ENCODE data around the gene B3GALNT2. TPM values are rescaled to one million over a fixed set of nuclear protein-coding genes. Genes with fewer than 3 reads are reported as not detected.

B3GALNT2 gene
- total and polyA plus RNA-seq, 2 of the 8 experiments (the other 6 are each of a cell fraction or from before 2014, with no cell fraction given): 15.4 to 39.4 TPM

- 98% methylated on average over 2 of the region's 5 CpGs; no CpG with 5 or more reads in 1 of the 2 experiments for WGBS, 2 experiments (ENCODE audit: extremely low coverage in 1 of 2, insufficient coverage in 1 of 2, insufficient read length in 1 of 2, insufficient replicate concordance in 2 of 2, low coverage in 1 of 2, low lambda C conversion rate in 2 of 2, missing lambda C conversion rate in 1 of 2)
- no peak overlapping the region for H4K91ac ChIP-seq (replicated peaks; ENCODE audit: insufficient read length, low read length)
- no peak overlapping the region for H3K4me2 ChIP-seq (ENCODE audit: insufficient read depth in 1 of 2, low read depth in 2 of 2, low read length in 2 of 2)
- H2BK120ac ChIP-seq (replicated peaks; ENCODE audit: low read depth, low read length): no peak overlapping the region
- H2BK12ac ChIP-seq (ENCODE audit: low read depth, low read length): no peak overlapping the region
- no peak overlapping the region for H2AK5ac ChIP-seq (ENCODE audit: low read depth, low read length)
- no peaks in the 10 kb centered on the region for H3K27me3 ChIP-seq (replicated peaks in 1 of 4; ENCODE audit: control insufficient read depth in 3 of 4, extremely low read depth in 1 of 4, insufficient read depth in 3 of 4, low read length in 3 of 4)
- H3K79me1 ChIP-seq (ENCODE audit: low read depth, low read length): no peaks in the 10 kb centered on the region; the same call in 1 of the 2 replicates
- H3K9ac ChIP-seq (replicated peaks in 1 of 4; ENCODE audit: extremely low read depth in 1 of 4, low read depth in 3 of 4, low read length in 3 of 4): no peak overlapping the region
- no peak overlapping the region for H3K4ac ChIP-seq (replicated peaks; ENCODE audit: insufficient read length, low read depth, low read length)
- ChIA-PET POLR2A (ENCODE audit: partially characterized antibody) (no interaction called here), CTCF (ENCODE audit: partially characterized antibody) (no interaction called here)
- H3K14ac ChIP-seq (ENCODE audit: insufficient read length): no peak overlapping the region
- H2BK15ac ChIP-seq (ENCODE audit: low read length): no peak overlapping the region
- H3K27ac ChIP-seq (ENCODE audit: low read depth, low read length): no peak overlapping the region
- H2BK20ac ChIP-seq (ENCODE audit: low read length): no peak overlapping the region
- FAIRE-seq (no peak), DNase-seq (ENCODE audit: low read depth in 1 of 2, low spot score in 2 of 2) (no peak)
- H3K56ac ChIP-seq (replicated peaks; ENCODE audit: insufficient read length, low read depth, low read length): no peak overlapping the region
- no peak overlapping the region for H2BK5ac ChIP-seq (ENCODE audit: low read depth, low read length)
- no peak overlapping the region for H2AFZ ChIP-seq (ENCODE audit: low read length)
- no peak overlapping the region for H3K18ac ChIP-seq (ENCODE audit: extremely low read depth, low read length)
- H4K5ac ChIP-seq (ENCODE audit: insufficient read length, low read depth, low read length): no peak overlapping the region
- no peak overlapping the region for H3K23ac ChIP-seq (ENCODE audit: insufficient read length)
- peaks cover 0 to 3% (median 0%) of the 10 kb centered on the region in 4 experiments; a peak in 1 of 8 replicates for H3K36me3 ChIP-seq (ENCODE audit: control insufficient read depth in 2 of 4, insufficient read depth in 4 of 4, low read length in 3 of 4)
- no peaks in the 10 kb centered on the region for H3K23me2 ChIP-seq (ENCODE audit: low read depth, low read length)
- peaks cover 0 to 11% of the 10 kb centered on the region in 2 experiments; a peak in 2 of 4 replicates for H3K79me2 ChIP-seq (ENCODE audit: control insufficient read depth in 1 of 2, insufficient read depth in 2 of 2, low read length in 2 of 2)
- no peak overlapping the region for H3K4me3 ChIP-seq (ENCODE audit: extremely low read depth in 1 of 4, insufficient read depth in 2 of 4, low read depth in 3 of 4, low read length in 4 of 4)
- H3K4me1 ChIP-seq (replicated peaks in 1 of 4; ENCODE audit: control insufficient read depth in 3 of 4, insufficient read depth in 4 of 4, low read length in 3 of 4): no peaks in the 10 kb centered on the region
- peaks cover 0 to 1% of the 10 kb centered on the region in 2 experiments for H4K20me1 ChIP-seq (replicated peaks in 1 of 2; ENCODE audit: control insufficient read depth in 1 of 2, insufficient read depth in 2 of 2, low read length in 2 of 2)
- H4K8ac ChIP-seq (ENCODE audit: extremely low read depth, insufficient read depth, low read length): no peak overlapping the region
- no peaks in the 10 kb centered on the region for H3K9me3 ChIP-seq (ENCODE audit: insufficient read depth in 2 of 2, low read depth in 1 of 2, low read length in 1 of 2)
- TF ChIP-seq RXRA (IDR thresholded peaks at IDR 0.05; ENCODE audit: insufficient read depth, low read depth, low read length) (no peak), PHF8 (conservative IDR thresholded peaks at IDR 0.05; ENCODE audit: low read depth, low read length) (no peak), CBX5 (IDR thresholded peaks at IDR 0.05; ENCODE audit: low read depth, low read length) (no peak), KDM4A (IDR thresholded peaks at IDR 0.05; ENCODE audit: low read depth, low read length, severe bottlenecking) (no peak), TBP (IDR thresholded peaks at IDR 0.05; ENCODE audit: low read depth, low read length) (no peak), HDAC6 (IDR thresholded peaks at IDR 0.05; ENCODE audit: low read depth, low read length) (no peak), KDM5A (IDR thresholded peaks at IDR 0.05; ENCODE audit: low read length) (no peak), CTBP2 (IDR thresholded peaks at IDR 0.05; ENCODE audit: borderline replicate concordance, insufficient read depth, insufficient read length, low read length) (no peak), EZH2 (IDR thresholded peaks at IDR 0.05; ENCODE audit: low read depth, low read length, severe bottlenecking) (no peak), CBX8 (IDR thresholded peaks at IDR 0.05; ENCODE audit: borderline replicate concordance, low read depth, low read length) (no peak), SIN3A (conservative IDR thresholded peaks at IDR 0.05 in 1 of 2, IDR thresholded peaks at IDR 0.05 in 1 of 2; ENCODE audit: low read depth in 1 of 2, low read length in 2 of 2) (no peak)
- TF ChIP-seq, protein P1, sequence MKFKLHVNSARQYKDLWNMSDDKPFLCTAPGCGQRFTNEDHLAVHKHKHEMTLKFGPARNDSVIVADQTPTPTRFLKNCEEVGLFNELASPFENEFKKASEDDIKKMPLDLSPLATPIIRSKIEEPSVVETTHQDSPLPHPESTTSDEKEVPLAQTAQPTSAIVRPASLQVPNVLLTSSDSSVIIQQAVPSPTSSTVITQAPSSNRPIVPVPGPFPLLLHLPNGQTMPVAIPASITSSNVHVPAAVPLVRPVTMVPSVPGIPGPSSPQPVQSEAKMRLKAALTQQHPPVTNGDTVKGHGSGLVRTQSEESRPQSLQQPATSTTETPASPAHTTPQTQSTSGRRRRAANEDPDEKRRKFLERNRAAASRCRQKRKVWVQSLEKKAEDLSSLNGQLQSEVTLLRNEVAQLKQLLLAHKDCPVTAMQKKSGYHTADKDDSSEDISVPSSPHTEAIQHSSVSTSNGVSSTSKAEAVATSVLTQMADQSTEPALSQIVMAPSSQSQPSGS (IDR thresholded peaks at IDR 0.05; ENCODE audit: low read length): no peak
These were observed 100.1 kb downstream of the B3GALNT2 start for GRCh38 chr1:235404190-235404589.

Measured in H1 (cell line).